GM18870 (cell line): Measurements from ENCODE around the gene OR7E24.
"Not testable (repeated sequence)": the region's sequence is repeated elsewhere in the genome, so short reads cannot be mapped to it uniquely, and the experiment has no call there.

Source experiments
- ATAC-seq: cut with Tn5 transposase; IDR thresholded peaks from one replicate; pipeline ENCODE4 v1.9.1; 2021; ENCODE audit warnings: moderate library complexity; ENCODE audit not compliant: unreplicated experiment

OR7E24 gene

DNA sequence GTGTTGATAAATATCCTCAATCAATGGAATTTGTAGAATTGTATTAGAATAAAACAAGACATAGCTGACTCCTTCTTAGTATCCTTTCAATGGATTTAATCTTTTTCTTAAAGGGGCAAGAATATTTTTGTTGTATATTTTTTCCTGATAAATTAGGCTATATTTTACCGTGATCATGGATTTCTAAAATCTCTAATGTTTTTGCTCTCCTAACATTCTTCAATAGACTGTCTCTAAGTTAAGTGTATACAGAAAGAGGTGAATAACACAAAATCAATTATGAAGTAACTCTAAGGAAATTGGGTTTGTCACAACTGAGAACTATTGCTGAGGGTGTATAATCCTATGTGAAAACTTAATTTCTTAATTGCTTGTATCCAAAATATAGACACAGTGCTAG, at the start of gene OR7E24:
Gene OR7E24, plus strand, starts transcription at position 301 of the 400 bp plus-strand sequence. CDS start 114 bp downstream, outside the sequence.
- no peak for ATAC-seq

- ATAC-seq = no peak
These were observed 45.1 kb upstream of the OR7E24 start for GRCh38 chr19:9205501-9206113.

DNA sequence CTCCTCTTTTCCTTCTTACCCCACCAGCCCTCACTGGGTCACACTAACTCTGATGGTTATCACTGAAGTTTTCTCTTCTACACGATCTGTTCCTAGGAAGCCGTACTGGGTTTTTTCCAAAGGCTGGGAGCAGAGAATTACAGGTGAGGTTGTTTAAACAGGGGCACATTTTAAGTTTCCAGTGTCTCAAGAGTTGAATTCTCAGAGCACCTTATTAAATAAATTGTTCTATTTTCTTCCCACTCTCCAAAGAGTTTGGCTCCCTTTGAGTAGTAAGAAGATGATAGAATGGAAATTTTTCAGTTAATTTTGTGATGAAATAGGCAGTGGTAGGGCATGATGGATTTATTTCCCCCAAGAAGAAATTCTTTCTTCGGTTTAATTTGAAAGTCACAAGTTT, 31.2 kb upstream of the OR7E24 start, which contains the start of gene OR7D4:
Gene OR7D4, minus strand, starts transcription at position 101 of the 400 bp plus-strand sequence. CDS start 4,752 bp downstream, outside the sequence.
- ATAC-seq = no peak

DNA sequence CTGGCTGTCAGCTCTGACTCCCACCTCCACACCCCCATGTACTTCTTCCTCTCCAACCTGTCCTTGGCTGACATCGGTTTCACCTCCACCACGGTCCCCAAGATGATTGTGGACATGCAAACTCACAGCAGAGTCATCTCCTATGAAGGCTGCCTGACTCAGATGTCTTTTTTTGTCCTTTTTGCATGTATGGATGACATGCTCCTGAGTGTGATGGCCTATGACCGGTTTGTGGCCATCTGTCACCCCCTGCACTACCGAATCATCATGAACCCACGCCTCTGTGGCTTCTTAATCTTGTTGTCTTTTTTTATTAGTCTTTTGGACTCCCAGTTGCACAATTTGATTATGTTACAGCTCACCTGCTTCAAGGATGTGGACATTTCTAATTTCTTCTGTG, 506 bp downstream of the OR7E24 start:
- ATAC-seq = no peak

GRCh38 chr19:9283485-9283884, 32.8 kb downstream of the OR7E24 start:
- not testable (repeated sequence) for ATAC-seq

GRCh38 chr19:9289231-9289884, 38.6 kb downstream of the OR7E24 start:
- no peak for ATAC-seq

- ATAC-seq = no peak
These were observed 44.7 kb downstream of the OR7E24 start for GRCh38 chr19:9295411-9295849.

- ATAC-seq = no peak
These were observed 45.6 kb downstream of the OR7E24 start for GRCh38 chr19:9296336-9296735.
